ENCODE measurements around the gene BORCS5. TPM values are rescaled to one million over a fixed set of nuclear protein-coding genes. Genes with fewer than 3 reads are reported as not detected.

The BORCS5 gene
- total RNA-seq, 4 donors from 2014 or later: 8.3 to 22.7 (median 15.3) TPM

GRCh38 chr12:12503384-12504078, 146.7 kb downstream of the BORCS5 start:
- peaks cover 0 to 6% (median 0%) of the 10 kb centered on the region in 3 donors for H3K36me3 ChIP-seq
- TF ChIP-seq POLR2A (IDR thresholded peaks at IDR 0.05): no peak
- TF ChIP-seq CTCF (IDR thresholded peaks at IDR 0.05): peak in 2 of 6 experiments; percentile 5 to 10
- peak overlapping the region in 1 of 4 donors; percentile 42 for H3K27ac ChIP-seq
- H3K4me1 ChIP-seq: peaks cover 0 to 20% (median 5%) of the 10 kb centered on the region in 4 donors
- DNase-seq: peak in 2 of 3 donors; percentile 39 to 64
- H3K27me3 ChIP-seq: no peaks in the 10 kb centered on the region
- no peak overlapping the region for H3K4me3 ChIP-seq
- no peaks in the 10 kb centered on the region for H3K9me3 ChIP-seq

GRCh38 chr12:12505544-12506495, 148.9 kb downstream of the BORCS5 start:
- H3K27me3 ChIP-seq: no peaks in the 10 kb centered on the region
- no peak for DNase-seq
- peak overlapping the region; percentile 23 to 48 (median 39) for H3K27ac ChIP-seq
- H3K4me1 ChIP-seq: peaks cover 0 to 20% (median 5%) of the 10 kb centered on the region in 4 donors
- H3K36me3 ChIP-seq: no peaks in the 10 kb centered on the region
- H3K9me3 ChIP-seq: no peaks in the 10 kb centered on the region
- peak overlapping the region in 1 of 4 donors; percentile 4 for H3K4me3 ChIP-seq
- TF ChIP-seq CTCF (IDR thresholded peaks at IDR 0.05): no peak

GRCh38 chr12:12506496-12506890, 149.6 kb downstream of the BORCS5 start:
- no peak for DNase-seq
- Histone ChIP-seq H3K9me3 (no peaks in the 10 kb centered on the region), H3K36me3 (no peaks in the 10 kb centered on the region), H3K27me3 (no peaks in the 10 kb centered on the region), H3K27ac (peak overlapping the region; percentile 23 to 48 (median 39)), H3K4me1 (peaks cover 0 to 20% (median 5%) of the 10 kb centered on the region in 4 donors), H3K4me3 (no peak overlapping the region)
- TF ChIP-seq POLR2A (IDR thresholded peaks at IDR 0.05): no peak
- TF ChIP-seq CTCF (IDR thresholded peaks at IDR 0.05): no peak

GRCh38 chr12:12507121-12507520, 150.2 kb downstream of the BORCS5 start:
- no peaks in the 10 kb centered on the region for H3K36me3 ChIP-seq
- TF ChIP-seq POLR2A (IDR thresholded peaks at IDR 0.05) (no peak), CTCF (IDR thresholded peaks at IDR 0.05) (no peak)
- no peak overlapping the region for H3K4me3 ChIP-seq
- H3K9me3 ChIP-seq: no peaks in the 10 kb centered on the region
- DNase-seq: no peak
- H3K4me1 ChIP-seq: peaks cover 0 to 20% (median 5%) of the 10 kb centered on the region in 4 donors
- H3K27ac ChIP-seq: peak overlapping the region in 2 of 4 donors; percentile 23 to 48
- no peaks in the 10 kb centered on the region for H3K27me3 ChIP-seq

GRCh38 chr12:12508612-12509011, 151.7 kb downstream of the BORCS5 start:
- peaks cover 0 to 20% (median 5%) of the 10 kb centered on the region in 4 donors for H3K4me1 ChIP-seq
- TF ChIP-seq POLR2A (IDR thresholded peaks at IDR 0.05) (no peak), CTCF (IDR thresholded peaks at IDR 0.05) (no peak)
- no peak for DNase-seq
- no peaks in the 10 kb centered on the region for H3K27me3 ChIP-seq
- no peak overlapping the region for H3K4me3 ChIP-seq
- no peaks in the 10 kb centered on the region for H3K9me3 ChIP-seq
- H3K36me3 ChIP-seq: no peaks in the 10 kb centered on the region
- H3K27ac ChIP-seq: no peak overlapping the region
